Measurements from ENCODE around the gene TROAP. TPM values are rescaled to one million over a fixed set of nuclear protein-coding genes. Genes with fewer than 3 reads are reported as not detected.
"Not testable (repeated sequence)": the region's sequence is repeated elsewhere in the genome, so short reads cannot be mapped to it uniquely, and the experiment has no call there.

Gene TROAP
- total RNA-seq, 1 donor from 2014 or later: 66.3 TPM

DNA sequence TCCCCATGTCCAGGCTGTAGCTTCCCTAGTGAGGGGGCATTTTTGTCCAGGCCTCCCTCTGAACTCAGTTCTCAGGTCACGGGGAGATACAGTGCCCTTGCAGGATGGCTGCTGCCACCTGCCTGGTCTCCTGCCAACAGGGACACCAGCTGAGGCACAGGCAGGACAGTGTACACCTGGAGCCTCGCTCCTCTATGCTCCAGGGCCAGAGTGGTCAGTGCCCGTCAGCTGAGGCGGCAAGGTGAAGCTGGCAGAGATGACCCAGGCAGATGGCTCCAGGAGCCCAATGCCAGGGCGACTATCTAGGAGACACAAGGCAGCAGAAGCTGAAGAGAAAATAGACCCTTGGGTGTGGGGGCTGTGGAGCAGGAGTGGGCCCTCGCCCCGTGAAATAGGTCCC is 45.6 kb upstream of the TROAP start:
- H3K27me3 Mint-ChIP-seq: peaks cover 3% of the 10 kb centered on the region
- DNase-seq (ENCODE audit: extremely low spot score, unreplicated experiment): no peak
- TF ChIP-seq, protein P1, sequence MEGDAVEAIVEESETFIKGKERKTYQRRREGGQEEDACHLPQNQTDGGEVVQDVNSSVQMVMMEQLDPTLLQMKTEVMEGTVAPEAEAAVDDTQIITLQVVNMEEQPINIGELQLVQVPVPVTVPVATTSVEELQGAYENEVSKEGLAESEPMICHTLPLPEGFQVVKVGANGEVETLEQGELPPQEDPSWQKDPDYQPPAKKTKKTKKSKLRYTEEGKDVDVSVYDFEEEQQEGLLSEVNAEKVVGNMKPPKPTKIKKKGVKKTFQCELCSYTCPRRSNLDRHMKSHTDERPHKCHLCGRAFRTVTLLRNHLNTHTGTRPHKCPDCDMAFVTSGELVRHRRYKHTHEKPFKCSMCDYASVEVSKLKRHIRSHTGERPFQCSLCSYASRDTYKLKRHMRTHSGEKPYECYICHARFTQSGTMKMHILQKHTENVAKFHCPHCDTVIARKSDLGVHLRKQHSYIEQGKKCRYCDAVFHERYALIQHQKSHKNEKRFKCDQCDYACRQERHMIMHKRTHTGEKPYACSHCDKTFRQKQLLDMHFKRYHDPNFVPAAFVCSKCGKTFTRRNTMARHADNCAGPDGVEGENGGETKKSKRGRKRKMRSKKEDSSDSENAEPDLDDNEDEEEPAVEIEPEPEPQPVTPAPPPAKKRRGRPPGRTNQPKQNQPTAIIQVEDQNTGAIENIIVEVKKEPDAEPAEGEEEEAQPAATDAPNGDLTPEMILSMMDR (conservative IDR thresholded peaks at IDR 0.05): no peak
- peaks cover 7% of the 10 kb centered on the region for H3K36me3 Mint-ChIP-seq
- no peak overlapping the region for H3K27ac Mint-ChIP-seq
- H3K4me1 Mint-ChIP-seq (ENCODE audit: unreplicated experiment): peaks cover 13% of the 10 kb centered on the region
- no peaks in the 10 kb centered on the region for H3K9me3 Mint-ChIP-seq
- H3K4me3 Mint-ChIP-seq: no peak overlapping the region

- Mint-ChIP-seq H3K4me3 (no peak overlapping the region), H3K9me3 (no peaks in the 10 kb centered on the region), H3K36me3 (no peaks in the 10 kb centered on the region), H3K27ac (peak overlapping the region; percentile 48), H3K4me1 (ENCODE audit: unreplicated experiment) (peaks cover 13% of the 10 kb centered on the region), H3K27me3 (peaks cover 3% of the 10 kb centered on the region)
- DNase-seq (ENCODE audit: extremely low spot score, unreplicated experiment): no peak
- TF ChIP-seq, protein P1 (conservative IDR thresholded peaks at IDR 0.05): no peak
Observed at GRCh38 chr12:49279706-49280159, 43.3 kb upstream of the TROAP start.

GRCh38 chr12:49280545-49280944 is 42.5 kb upstream of the TROAP start:
- not testable (repeated sequence) for H3K4me3 Mint-ChIP-seq; H3K36me3 Mint-ChIP-seq; H3K27ac Mint-ChIP-seq; H3K9me3 Mint-ChIP-seq; H3K27me3 Mint-ChIP-seq; DNase-seq (ENCODE audit: extremely low spot score, unreplicated experiment)
- peaks cover 13% of the 10 kb centered on the region for H3K4me1 Mint-ChIP-seq (ENCODE audit: unreplicated experiment)

- Mint-ChIP-seq H3K4me1 (ENCODE audit: unreplicated experiment) (peaks cover 8% of the 10 kb centered on the region), H3K36me3 (no peaks in the 10 kb centered on the region), H3K4me3 (no peak overlapping the region), H3K27me3 (peaks cover 11% of the 10 kb centered on the region), H3K27ac (no peak overlapping the region), H3K9me3 (no peaks in the 10 kb centered on the region)
- no peak for DNase-seq (ENCODE audit: extremely low spot score, unreplicated experiment)
- TF ChIP-seq, protein P1 (conservative IDR thresholded peaks at IDR 0.05): no peak
Observed at GRCh38 chr12:49282302-49282701, 40.8 kb upstream of the TROAP start.

- not testable (repeated sequence) for DNase-seq (ENCODE audit: extremely low spot score, unreplicated experiment)
Observed at GRCh38 chr12:49282740-49283375, 40.2 kb upstream of the TROAP start.

GRCh38 chr12:49283541-49284429 is 39.3 kb upstream of the TROAP start:
- Mint-ChIP-seq H3K27ac (no peak overlapping the region), H3K4me3 (no peak overlapping the region), H3K9me3 (no peaks in the 10 kb centered on the region), H3K27me3 (peaks cover 25% of the 10 kb centered on the region), H3K4me1 (ENCODE audit: unreplicated experiment) (peaks cover 13% of the 10 kb centered on the region), H3K36me3 (no peaks in the 10 kb centered on the region)
- TF ChIP-seq, protein P1 (conservative IDR thresholded peaks at IDR 0.05): no peak
- no peak for DNase-seq (ENCODE audit: extremely low spot score, unreplicated experiment)

More at GRCh38 chr12:49282740-49283375, 40.2 kb upstream of the TROAP start:
- not testable (repeated sequence) for H3K4me1 Mint-ChIP-seq (ENCODE audit: unreplicated experiment); H3K4me3 Mint-ChIP-seq; H3K9me3 Mint-ChIP-seq; H3K36me3 Mint-ChIP-seq; H3K27ac Mint-ChIP-seq
- peaks cover 16% of the 10 kb centered on the region for H3K27me3 Mint-ChIP-seq
